Esophagus (tissue), 2 donors: ENCODE measurements around the gene SUPT16H. TPM values are rescaled to one million over a fixed set of nuclear protein-coding genes. Genes with fewer than 3 reads are reported as not detected.
"Not testable (repeated sequence)": the region's sequence is repeated elsewhere in the genome, so short reads cannot be mapped to it uniquely, and the experiment has no call there.

ENCODE experiments used
- H3K27ac ChIP-seq, 2 donors: one replicate each; pipeline ENCODE4 v1.5.1; 2013; ENCODE audit warnings: low read depth in 2 of 2, mild to moderate bottlenecking in 2 of 2, inconsistent platforms in 1 of 2, low read length in 1 of 2, moderate library complexity in 1 of 2
- H3K27me3 ChIP-seq, 2 donors: one replicate each; pipeline ENCODE4 v1.6.1; 2013; ENCODE audit warnings: low read length in 2 of 2, control low read depth in 1 of 2, mild to moderate bottlenecking in 1 of 2; ENCODE audit not compliant: insufficient read depth in 2 of 2, control insufficient read depth in 1 of 2
- H3K36me3 ChIP-seq, 2 donors: one replicate each; pipeline ENCODE4 v1.6.1; 2013; ENCODE audit warnings: low read length in 1 of 2; ENCODE audit not compliant: control insufficient read depth in 2 of 2, insufficient read depth in 2 of 2
- H3K4me1 ChIP-seq, 2 donors: one replicate each; pipeline ENCODE4 v1.6.1; 2013; ENCODE audit warnings: low read length in 1 of 2; ENCODE audit not compliant: control insufficient read depth in 2 of 2, insufficient read depth in 2 of 2
- H3K4me3 ChIP-seq, 2 donors: one replicate each; pipeline ENCODE4 v1.5.1; 2013; ENCODE audit warnings: low read length in 2 of 2, mild to moderate bottlenecking in 2 of 2, low read depth in 1 of 2, moderate library complexity in 1 of 2
- H3K9me3 ChIP-seq, 2 donors: one replicate each; pipeline ENCODE4 v1.6.1; 2013; ENCODE audit warnings: mild to moderate bottlenecking in 2 of 2, low read depth in 1 of 2, low read length in 1 of 2, moderate library complexity in 1 of 2; ENCODE audit not compliant: control insufficient read depth in 2 of 2, insufficient read depth in 1 of 2
- WGBS, 2 donors: extraction: QIAGEN DNeasy Blood & Tissue Kit; methylation state at CpG; one replicate each; pipeline ENCODE4 v1.1.7; 2013; 5-methylcytosine and 5-hydroxymethylcytosine counted together
- polyA plus RNA-seq, 2 donors: library from polyadenylated mRNA; stranded (reverse); fragments of 200-250 nt; gene quantifications; one replicate each; pipeline ENCODE4 v1.2.3, GENCODE V29; 2013
- donor health status: healthy with polysubstance abuse.
- donor health status: Bipolar disorder and iron deficiency.

Gene SUPT16H
- polyA plus RNA-seq, 2 donors, result 29.2 to 39.4 TPM

DNA sequence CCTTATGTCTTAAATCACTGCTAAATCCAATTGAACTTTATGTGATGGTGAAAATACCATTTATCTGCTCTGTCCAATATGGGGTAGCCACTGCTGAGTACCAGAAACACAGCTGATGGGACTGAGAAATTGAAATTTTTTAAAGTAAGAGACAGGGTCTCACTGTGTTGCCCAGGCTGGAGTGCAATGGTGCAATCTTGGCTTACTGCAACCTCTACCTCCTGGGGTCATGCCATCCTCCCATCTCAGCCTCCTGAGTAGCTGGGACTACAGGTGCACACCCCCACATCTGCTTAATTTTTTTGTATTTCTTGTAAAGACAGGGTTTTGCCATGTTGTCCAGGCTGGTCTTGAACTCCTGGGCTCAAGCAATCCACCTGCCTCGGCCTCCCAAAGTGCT lies 11.0 kb downstream of the SUPT16H start:
- not testable (repeated sequence) for H3K27me3 ChIP-seq, H3K4me3 ChIP-seq, H3K9me3 ChIP-seq, H3K36me3 ChIP-seq, H3K4me1 ChIP-seq, H3K27ac ChIP-seq
- 92 to 98% methylated on average over 1 of the region's 1 CpG for WGBS, 2 donors

DNA sequence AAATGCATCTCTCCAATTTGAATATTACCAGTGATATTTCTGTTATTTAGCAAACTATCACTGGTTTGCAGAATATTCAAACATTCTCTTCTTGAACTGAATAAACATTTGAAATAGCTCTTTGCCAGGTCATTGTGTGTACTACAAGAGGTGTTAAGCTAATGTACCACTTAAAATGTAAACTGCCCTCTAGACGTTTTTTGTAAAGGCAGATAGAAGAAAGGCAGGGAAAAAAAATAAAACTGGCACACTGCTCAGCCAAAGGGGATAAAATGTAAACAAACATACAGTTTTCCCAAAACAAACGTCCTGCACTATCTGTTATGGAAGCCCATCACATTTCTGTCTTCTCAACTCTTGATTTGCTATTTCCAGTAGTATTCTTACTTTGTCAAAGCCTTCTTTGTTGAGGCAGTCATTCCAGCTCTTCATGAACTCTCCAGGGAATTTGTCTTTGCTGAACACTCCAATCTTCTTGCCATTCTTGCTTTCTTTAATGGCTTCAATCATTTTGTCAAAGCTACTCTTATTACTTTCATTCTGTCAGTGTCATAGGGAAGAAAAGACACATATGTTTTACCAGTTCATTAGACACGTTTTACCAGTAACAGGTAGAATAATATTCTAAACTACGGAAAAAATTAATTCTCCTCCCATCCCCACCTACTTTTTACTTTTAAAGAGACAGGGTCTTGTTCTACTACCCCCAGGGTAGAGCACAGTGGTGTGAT lies 13.7 kb downstream of the SUPT16H start:
- Histone ChIP-seq H3K36me3 (peaks cover 5 to 12% of the 10 kb centered on the region in 2 donors), H3K27me3 (no peaks in the 10 kb centered on the region), H3K27ac (no peak overlapping the region), H3K9me3 (no peaks in the 10 kb centered on the region), H3K4me3 (no peak overlapping the region), H3K4me1 (no peaks in the 10 kb centered on the region)
- WGBS, 2 donors, result 57 to 70% methylated on average over 4 of the region's 4 CpGs

DNA sequence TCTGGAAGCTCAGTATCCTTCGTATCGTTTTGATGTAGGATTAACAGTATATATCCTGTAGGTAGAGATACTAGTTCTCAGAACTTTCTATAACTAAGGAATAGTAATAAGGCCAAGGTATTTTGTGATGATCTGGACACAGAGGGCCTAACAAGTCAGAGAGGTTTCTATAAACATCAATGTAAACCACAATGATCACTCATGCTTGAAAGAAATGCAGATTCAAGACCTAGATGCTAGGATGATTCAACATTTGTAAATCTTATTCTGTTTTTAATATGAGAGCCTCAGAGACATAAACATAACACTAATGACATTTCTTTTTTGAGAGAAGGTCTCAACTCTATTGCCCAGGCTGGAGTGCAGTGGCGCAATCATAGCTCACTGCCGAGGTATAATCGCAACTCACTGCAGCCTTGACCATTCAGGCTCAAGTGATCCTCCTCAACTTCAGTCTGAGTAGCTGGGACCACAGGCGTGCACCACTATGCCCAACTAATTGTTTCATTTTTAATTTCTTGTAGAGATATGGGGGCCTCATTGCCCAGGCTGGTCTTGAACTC lies 16.2 kb downstream of the SUPT16H start:
- Histone ChIP-seq H3K9me3 (no peaks in the 10 kb centered on the region), H3K4me1 (no peaks in the 10 kb centered on the region), H3K36me3 (peaks cover 7 to 15% of the 10 kb centered on the region in 2 donors), H3K27me3 (no peaks in the 10 kb centered on the region), H3K27ac (no peak overlapping the region), H3K4me3 (no peak overlapping the region)
- WGBS, 2 donors, result 96 to 97% methylated on average over 6 of the region's 6 CpGs

DNA sequence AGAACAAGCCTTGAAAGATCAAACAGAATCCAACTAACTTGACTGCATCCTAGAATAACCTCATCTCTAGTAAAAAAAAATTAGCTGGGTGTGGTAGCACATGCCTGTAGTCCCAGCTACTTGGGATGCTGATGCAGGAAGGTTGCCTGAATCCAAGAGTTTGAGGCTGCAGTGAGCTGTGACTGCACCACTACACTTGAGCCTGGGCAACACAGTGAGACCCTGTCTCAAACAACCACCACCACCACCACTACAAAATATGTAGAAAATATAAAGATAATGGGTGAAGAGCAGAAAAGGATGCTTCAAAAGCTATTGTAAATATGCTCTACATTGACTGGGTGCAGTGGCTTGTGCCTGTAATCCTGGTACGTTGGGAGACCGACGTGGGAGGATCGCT lies 27.3 kb downstream of the SUPT16H start:
- H3K27me3 ChIP-seq, result no peaks in the 10 kb centered on the region
- H3K9me3 ChIP-seq, result no peaks in the 10 kb centered on the region
- no peaks in the 10 kb centered on the region for H3K4me1 ChIP-seq
- no peak overlapping the region for H3K27ac ChIP-seq
- H3K36me3 ChIP-seq, result peaks cover 24 to 30% of the 10 kb centered on the region in 2 donors
- no peak overlapping the region for H3K4me3 ChIP-seq
- WGBS, 2 donors, result 97 to 98% methylated on average over 4 of the region's 4 CpGs

DNA sequence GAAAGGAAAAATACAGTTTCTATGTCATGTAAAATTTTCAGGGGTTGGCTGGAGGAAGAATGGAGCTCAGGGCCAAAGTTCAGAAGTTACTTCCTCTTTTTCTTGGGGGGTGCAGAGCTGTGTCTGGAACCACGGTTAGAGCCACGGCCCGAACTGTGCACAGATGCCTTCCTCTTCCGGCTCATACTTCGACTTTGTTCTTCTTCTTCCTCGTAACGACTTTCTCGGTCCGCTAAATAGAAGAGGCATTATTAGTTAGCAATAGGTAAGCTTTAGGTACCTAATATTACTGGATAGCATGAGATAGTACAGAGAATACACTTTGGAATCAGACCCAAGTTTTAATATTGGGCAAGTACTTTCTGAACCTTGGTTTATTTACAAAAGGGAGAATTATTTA lies 31.2 kb downstream of the SUPT16H start:
- WGBS, 2 donors, result 77 to 89% methylated on average over 9 of the region's 9 CpGs
- H3K9me3 ChIP-seq, result no peaks in the 10 kb centered on the region
- no peak overlapping the region for H3K27ac ChIP-seq
- H3K4me3 ChIP-seq, result no peak overlapping the region
- no peaks in the 10 kb centered on the region for H3K4me1 ChIP-seq
- H3K36me3 ChIP-seq, result peaks cover 15 to 16% of the 10 kb centered on the region in 2 donors
- no peaks in the 10 kb centered on the region for H3K27me3 ChIP-seq

DNA sequence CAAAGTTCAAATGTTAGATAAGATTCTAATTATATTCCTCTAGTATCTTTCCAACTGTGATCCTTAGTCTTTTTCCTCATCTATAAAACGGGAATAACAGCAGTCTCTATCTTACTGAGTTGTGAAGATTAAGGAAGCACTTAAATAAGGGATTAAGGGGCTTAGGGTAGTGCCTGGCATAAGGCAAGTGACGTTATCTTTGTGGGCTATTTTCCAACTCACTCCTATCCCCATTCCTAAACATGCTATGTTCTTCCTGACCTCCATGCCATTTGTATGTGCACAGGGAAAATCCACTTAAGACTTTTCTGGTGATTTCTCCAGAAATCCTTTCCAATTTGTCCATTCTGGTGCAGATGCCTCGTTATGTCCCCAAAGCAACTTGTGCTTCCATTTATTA lies 33.3 kb downstream of the SUPT16H start:
- 21 to 55% methylated on average over 3 of the region's 3 CpGs for WGBS, 2 donors
- Histone ChIP-seq H3K27me3 (no peaks in the 10 kb centered on the region), H3K36me3 (peaks cover 2 to 3% of the 10 kb centered on the region in 2 donors), H3K27ac (no peak overlapping the region), H3K4me3 (no peak overlapping the region), H3K4me1 (no peaks in the 10 kb centered on the region), H3K9me3 (no peaks in the 10 kb centered on the region)

DNA sequence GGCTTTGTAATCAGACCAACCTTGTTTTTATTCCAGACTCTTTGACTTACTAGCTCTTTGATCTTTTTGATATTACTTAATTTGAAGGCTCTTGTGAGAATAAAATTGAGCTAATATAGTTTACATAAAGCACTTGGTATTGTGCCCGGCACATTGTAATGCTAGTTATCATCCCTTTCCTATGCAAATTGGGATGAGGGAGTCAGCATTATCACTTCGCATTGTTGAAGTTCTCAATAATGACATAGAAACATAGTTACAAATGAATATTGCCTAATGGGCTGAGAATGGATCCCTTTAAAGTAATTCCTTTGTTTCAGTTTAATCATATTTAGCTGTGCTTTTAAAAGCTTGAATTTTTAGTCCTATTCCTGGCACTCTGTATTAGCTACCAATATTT lies 36.6 kb downstream of the SUPT16H start:
- Histone ChIP-seq H3K9me3 (no peaks in the 10 kb centered on the region), H3K4me3 (no peak overlapping the region), H3K27ac (no peak overlapping the region), H3K27me3 (no peaks in the 10 kb centered on the region), H3K36me3 (no peaks in the 10 kb centered on the region), H3K4me1 (no peaks in the 10 kb centered on the region)
- 68 to 72% methylated on average over 2 of the region's 2 CpGs for WGBS, 2 donors

DNA sequence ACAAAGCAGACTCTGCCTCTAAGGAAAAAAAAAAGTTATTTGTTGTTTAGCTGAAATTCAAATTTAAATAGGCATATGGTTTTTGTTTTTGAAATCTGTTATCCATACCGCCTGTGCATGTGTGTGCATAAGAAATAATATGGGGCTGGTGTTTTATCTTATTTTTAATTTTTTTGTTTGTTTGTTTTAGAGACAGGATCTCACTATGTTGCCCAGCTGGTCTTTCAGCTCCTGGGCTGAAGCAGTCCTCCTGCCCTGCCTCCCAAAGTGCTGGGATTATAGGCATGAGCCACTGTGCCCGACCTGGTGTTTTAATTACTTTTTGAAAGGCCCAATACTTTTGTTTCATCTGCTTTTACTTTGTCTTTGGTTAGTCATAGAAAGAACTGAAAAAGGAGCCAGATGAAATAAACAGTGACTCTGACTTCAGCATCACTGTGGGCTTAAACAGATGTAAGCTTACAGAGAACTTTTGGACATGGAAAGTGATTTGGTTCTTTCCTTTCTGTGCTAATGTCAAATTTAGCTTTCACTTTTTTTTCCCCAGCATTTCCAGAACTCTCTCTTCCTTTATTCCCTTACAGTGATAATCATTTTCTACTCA lies 37.2 kb downstream of the SUPT16H start:
- no peak overlapping the region for H3K4me3 ChIP-seq
- WGBS, 2 donors, result 59 to 64% methylated on average over 2 of the region's 2 CpGs
- no peaks in the 10 kb centered on the region for H3K4me1 ChIP-seq
- no peaks in the 10 kb centered on the region for H3K36me3 ChIP-seq
- no peak overlapping the region for H3K27ac ChIP-seq
- H3K27me3 ChIP-seq, result no peaks in the 10 kb centered on the region
- H3K9me3 ChIP-seq, result no peaks in the 10 kb centered on the region

DNA sequence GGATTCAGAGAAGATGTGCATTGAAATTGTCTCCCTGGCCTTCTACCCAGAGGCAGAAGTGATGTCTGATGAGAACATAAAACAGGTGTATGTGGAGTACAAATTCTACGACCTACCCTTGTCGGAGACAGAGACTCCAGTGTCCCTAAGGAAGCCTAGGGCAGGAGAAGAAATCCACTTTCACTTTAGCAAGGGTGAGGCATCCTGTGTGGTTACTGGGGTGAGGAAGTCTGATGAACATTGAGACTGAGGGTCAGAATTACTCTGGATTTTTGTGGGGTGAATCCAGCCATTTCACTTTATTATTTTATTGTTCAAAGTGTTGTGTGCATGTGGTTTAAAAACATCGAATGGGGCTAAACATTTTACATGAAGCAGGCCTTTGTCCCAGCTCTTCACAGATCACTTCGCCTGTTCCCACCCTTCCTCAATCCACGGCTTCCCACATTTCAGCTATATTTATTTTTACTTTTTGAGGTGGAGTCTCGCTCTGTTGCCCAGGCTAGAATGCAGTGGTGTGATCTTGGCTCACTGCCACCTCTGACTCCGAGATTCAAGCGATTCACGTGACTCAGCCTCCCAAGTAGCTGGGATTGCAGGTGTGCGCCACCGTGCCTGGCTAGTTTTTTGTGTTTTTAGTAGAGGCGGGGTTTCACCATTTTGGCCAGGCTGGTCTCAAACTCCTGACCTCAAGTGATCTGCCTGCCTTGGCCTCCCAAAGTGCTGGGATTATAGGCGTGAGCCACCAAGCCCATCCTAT lies 40.6 kb downstream of the SUPT16H start:
- WGBS, 2 donors, result 77 to 87% methylated on average over 13 of the region's 13 CpGs
- no peak overlapping the region for H3K4me3 ChIP-seq
- no peaks in the 10 kb centered on the region for H3K4me1 ChIP-seq
- no peaks in the 10 kb centered on the region for H3K36me3 ChIP-seq
- H3K27me3 ChIP-seq, result no peaks in the 10 kb centered on the region
- no peaks in the 10 kb centered on the region for H3K9me3 ChIP-seq
- no peak overlapping the region for H3K27ac ChIP-seq
